GM19463 (cell line): ENCODE data around the gene NADK.

Experiments used
- ATAC-seq: cut with Tn5 transposase; IDR thresholded peaks from one replicate; pipeline ENCODE4 v1.9.1; 2021; ENCODE audit warnings: mild to moderate bottlenecking, moderate library complexity; ENCODE audit not compliant: unreplicated experiment

The NADK gene

DNA sequence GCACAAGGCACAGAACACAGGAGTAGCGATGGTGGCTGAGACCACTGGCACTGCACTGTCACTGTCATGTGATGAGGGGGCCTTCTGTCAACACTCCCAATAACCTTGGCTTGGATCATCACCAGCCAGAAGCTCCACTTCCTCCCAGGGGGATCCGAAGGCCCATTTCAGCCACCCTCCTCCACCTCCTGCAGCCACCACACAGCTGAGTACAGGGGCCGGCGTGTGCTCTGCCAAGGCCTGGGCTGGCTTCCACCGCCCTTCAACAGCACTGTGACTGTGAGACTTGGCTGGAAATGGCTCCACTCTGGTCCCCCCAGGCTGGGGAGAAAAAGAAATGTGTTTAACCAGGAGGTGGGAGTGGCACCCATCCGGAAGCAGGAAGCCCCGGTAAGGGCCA lies 9.9 kb upstream of the NADK start:
- no peak for ATAC-seq

- no peak for ATAC-seq
Measured at GRCh38 chr1:1786836-1787605, 8.8 kb upstream of the NADK start.

GRCh38 chr1:1785666-1786065 lies 7.4 kb upstream of the NADK start:
- ATAC-seq: no peak

- no peak for ATAC-seq
Measured at GRCh38 chr1:1784933-1785332, 6.7 kb upstream of the NADK start.

DNA sequence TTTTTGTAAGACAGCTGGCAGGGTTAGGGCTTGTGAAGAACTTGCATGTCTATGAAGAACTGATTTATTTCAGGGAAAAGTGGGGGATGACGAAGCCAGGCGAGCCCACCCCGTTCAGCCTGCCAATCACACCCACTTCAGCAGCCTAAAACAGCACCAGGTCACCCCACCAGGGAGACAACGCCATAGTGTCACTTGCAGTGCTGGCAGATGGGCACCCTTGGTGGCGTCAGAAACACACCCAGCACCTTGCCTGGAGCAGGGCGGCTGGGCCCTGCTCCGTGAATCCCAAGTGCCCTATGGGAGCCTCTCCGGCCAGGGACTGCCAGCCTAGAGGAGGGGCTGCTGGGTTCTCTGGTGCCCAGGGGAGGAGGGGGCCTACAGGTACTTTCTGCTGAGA lies 5.0 kb upstream of the NADK start:
- ATAC-seq: no peak

DNA sequence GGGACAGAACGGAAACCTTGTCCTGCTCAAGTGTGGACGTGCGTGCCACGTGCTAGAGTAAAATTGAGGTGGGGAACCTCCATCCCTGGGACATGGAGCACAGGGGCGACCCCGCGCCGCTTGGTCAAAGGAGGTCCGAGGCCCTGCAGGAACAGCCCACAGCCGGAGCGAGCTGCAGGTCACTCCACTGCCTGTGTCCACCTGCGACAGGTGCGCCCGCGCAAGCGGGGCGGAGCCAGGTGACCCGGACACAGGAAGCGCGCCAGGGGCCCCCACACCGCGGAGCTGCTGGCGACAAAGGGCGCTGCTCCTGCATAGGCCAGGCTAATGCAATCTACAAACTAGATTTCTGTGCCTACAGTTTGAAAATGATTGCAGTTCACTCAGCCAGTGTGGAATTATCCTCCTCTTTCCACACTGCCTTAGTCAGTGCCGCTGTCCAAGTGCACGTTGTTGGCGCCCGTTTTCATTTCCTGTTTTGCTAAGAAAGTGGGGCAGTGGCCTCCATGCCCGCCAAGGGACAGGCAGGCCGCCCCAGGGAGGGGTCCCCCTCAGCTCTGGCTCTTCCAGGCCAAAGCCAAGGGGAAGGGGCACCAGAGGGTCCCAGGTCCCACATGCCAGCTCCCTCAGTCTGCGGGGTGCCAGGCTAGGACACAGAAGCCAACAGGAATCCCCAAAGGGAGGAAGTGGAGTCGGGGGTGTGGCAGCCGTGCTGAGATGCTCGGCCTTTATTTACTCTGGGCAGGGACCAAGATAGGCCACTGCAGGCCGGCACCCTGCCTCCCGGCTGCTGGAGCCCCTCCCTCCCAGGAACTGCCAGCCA lies 4.3 kb upstream of the NADK start:
- ATAC-seq: no peak

- ATAC-seq: no peak
Measured at GRCh38 chr1:1781526-1781903, 3.2 kb upstream of the NADK start.

GRCh38 chr1:1780598-1781525 lies 2.6 kb upstream of the NADK start:
- ATAC-seq: no peak

- no peak for ATAC-seq
Measured at GRCh38 chr1:1779691-1780597, 1.7 kb upstream of the NADK start.

GRCh38 chr1:1779320-1779675 lies 1.0 kb upstream of the NADK start:
- ATAC-seq: no peak

DNA sequence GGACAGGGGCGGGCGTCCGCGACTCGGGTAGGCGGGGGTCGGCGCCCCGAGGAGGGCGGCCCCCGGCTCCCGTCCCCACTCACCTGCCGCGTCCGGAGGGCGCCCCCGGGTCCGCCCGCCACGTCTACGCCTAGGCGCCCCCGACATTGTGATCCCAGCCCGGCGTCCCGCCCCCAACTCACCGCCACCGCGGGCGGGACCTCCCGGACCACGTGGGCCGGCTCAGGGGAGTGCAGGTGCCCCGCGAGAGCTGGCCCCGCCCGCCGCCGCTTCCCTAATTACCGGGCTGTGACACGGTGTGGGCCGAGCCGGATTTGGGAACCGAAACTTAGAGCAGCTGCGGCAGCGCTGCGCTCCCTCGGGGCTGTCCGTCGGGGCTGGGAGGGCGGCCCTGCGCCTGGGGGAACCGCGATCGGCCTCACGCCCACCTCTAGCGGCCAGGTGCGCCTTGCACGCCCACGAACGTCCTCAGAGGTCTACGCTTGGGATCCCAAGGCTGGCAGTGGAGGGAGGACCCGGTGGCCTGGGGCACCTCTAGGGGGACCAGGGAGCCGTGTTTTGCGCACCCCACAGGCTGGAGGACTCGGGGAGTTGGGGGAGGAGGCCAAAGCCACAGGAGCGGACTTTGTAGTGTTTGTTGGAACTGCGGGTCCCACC lies 521 bp upstream of the NADK start:
- peak; percentile 71 for ATAC-seq

GRCh38 chr1:1777583-1777899 lies 729 bp downstream of the NADK start:
- ATAC-seq: no peak

- ATAC-seq: no peak
Measured at GRCh38 chr1:1776672-1777582, 1.3 kb downstream of the NADK start.

DNA sequence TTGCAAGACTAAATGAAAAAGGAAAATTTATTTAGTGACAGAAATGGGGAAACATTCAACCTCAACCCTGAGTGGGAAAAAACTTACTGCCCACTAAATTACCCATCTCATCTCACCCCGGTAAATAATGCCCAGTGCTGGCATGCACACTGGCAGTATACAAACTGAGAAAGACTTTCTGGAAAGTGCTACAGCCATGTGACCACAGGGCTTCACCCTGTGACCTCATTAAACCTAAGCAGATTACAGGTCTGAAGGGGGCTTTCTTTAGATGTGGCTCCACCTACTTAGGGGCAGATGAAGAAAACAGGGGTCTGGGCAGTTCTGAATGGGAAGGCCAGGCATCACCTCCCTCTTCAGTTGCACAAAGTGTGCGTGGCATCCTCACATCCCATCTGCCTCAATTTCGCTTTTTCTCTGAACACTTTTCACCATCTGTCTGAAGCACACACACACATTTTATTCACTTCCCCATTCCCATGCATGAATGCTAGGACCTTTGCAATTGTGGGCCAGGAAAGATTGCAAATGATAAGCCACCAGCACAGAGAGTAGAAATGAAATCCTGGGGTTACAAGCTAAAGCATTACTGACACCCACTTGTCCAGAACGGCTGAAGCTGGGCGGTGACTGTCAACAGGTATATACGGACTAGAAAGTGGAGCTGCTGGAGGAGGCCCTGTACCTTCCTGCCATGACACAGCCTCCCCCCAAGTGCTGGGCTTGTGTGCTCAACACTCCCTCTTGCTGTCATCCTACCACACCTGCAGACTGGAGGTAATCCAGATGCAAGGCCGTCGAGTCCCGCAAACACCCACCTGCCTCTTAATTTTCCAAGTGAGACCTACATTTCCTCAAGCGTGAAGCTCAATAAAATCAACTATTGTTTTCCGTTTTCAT lies 2.7 kb downstream of the NADK start:
- ATAC-seq: no peak

GRCh38 chr1:1773874-1774273 lies 4.4 kb downstream of the NADK start:
- ATAC-seq: no peak

GRCh38 chr1:1771096-1771495 lies 7.2 kb downstream of the NADK start:
- ATAC-seq: no peak

DNA sequence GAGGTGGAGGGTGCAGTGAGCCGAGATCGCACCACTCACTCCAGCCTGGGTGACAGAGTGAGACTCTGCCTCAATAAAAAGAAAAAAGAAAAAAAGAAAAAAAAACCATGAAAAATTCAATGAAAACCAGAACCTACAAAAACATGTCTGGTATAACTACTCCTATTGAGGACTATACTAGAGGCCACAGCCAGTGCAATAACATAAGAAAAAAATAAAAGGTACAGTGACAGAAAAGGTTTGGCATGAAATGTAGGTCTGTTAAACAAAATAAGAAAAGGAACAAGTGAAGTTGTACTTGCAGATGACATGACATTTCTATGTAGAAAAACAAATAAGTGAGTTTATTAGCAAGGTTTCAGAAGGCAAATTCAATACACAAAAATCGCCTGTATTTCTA lies 8.2 kb downstream of the NADK start:
- no peak for ATAC-seq
